HPDE6-E6E7 (cell line): ENCODE measurements around the gene VOPP1.

Experiments
- DNase-seq: peaks from one replicate; pipeline ENCODE4 v3.0.0; 2011; ENCODE audit warnings: missing footprints; ENCODE audit errors: extremely low spot score

The VOPP1 gene

DNA sequence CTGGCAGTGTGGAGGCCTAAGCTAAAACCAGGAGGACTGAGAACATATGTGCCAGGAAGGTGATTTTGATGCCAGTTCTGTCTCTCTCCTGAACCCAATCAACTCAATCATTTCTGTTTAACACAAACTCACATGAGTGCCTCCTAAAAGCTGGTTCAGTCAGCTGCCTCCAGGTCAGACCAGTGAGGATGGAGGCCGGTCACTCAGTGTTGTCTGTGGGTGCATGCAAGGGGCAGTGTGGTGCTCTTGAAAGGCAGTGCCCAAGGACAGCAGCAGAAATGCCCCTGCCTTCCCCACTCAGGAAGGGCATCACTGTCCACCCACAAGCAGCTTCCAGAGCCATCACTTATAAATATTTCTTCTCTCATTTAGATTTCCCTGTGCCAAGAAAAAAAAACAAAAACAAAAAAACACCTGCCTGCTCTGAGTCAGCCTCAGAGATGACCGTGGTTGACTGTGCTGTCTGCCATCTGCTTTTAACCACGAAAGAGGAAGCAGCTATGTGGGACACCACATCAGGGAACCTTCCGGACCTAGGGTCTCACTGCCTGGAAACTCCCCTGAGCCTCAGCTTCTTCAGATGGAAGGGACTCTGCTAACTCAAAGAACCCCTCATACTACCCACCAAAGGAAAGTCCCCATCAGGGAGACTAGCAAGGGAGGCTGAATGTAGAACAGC lies 39.1 kb downstream of the VOPP1 start:
- DNase-seq, result peak; percentile 62

DNA sequence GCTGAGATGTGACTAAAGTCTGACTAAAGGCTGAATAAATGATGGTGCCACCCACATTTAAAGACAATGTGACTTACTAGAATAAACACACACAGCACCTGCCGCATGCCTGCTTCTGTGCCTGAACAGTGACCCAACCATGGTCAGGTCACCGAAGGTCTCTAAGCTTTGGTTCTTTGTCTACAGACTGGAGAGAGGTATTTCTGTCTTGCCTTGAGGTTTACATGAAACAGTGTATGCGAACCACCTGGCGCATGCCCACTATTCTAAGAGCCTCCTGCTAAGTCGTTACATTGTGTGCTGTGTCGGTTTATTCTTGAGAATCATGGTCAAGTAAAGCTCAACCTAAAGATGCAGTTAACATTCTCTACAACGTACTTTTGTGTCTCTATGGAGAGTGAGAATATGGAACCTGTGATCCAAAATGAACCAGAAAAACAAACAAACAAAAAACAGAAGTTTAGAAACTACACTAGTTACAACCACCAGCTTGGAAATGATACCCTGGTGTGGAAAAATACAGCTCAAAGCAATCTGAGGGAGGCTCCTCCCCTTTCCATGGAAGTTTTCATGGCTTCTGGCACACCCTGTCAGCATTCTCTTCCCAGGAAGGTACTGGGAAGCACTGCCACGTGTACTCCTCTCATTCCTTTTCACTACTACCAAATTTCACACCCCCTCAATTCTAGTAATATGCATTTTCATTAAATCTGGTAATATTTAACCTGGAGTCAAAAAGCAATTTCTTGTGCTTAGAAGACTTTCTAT lies 40.0 kb downstream of the VOPP1 start:
- no peak for DNase-seq

DNA sequence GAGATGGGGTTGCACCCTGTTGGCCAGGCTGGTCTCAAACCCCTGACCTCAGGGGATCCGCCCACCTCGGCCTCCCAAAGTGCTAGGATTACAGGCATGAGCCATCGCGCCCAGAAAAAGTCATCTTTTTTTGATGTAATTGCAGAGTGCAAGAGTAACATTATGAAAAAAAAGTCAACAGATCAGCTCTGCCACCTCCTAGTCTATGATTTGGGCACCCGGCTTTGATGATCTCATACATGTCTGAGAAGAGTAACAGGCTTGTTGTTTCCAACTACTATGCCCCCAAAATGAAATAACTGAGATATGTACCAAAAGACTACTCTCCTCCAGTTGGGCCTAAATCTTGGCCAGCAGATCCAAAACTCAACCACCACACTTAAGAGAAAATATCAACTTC lies 40.8 kb downstream of the VOPP1 start:
- no peak for DNase-seq

DNA sequence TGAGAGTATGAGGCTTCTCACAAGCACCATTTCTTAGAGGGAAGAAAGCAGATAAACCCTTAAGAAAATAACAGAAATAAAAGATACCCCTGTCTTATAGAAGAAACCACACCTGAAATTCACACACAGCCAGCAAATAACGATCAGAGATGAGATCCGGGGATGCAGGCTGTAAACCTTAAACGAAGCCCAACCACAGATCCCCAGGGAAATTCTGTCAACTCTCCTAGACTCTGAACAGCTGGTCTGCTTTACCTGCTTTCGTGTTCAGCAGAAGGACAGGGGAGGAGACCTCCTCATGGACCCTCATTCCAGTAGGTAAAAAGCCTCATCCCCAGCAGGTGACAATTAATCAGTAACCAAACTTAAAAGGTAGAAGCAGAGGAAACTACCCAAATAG lies 45.0 kb downstream of the VOPP1 start:
- DNase-seq, result no peak

DNA sequence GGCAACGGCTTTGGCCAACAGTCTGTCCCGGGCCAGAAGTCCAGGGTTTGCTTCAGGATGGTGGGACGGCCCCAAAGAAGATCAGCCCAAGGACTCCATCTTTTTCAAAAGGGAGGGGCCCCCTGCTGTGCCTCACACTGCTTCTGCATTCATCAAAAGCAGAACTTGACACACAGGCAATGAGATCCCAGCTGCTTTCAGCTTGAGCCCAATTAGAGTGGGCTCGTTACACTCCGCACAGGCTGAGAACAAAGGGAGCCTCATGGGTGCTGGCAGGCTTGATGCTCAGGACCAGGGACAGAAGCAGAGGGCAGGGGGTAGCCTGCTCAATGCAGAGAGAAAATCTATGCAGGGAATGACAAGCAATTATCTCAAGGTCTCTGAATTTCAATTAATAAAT lies 45.5 kb downstream of the VOPP1 start:
- no peak for DNase-seq

DNA sequence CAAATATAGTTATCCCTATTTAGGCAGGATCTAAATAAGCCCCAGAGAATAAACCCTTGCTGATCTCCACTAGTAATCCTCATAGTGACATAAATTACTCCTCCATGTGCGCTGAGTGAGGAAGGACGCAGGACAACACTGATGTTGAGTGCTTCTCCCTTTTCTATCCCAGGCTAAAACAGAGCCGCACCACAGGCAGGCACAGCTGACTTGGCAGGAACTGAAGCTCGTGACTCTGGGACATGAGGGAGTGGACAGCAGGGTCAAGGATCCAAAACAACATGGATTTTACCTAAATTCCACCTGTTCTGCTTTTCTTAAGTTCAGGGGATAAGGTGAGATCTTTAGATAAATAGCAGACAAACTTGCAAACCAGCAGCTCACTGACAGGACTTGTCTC lies 46.0 kb downstream of the VOPP1 start:
- no peak for DNase-seq

DNA sequence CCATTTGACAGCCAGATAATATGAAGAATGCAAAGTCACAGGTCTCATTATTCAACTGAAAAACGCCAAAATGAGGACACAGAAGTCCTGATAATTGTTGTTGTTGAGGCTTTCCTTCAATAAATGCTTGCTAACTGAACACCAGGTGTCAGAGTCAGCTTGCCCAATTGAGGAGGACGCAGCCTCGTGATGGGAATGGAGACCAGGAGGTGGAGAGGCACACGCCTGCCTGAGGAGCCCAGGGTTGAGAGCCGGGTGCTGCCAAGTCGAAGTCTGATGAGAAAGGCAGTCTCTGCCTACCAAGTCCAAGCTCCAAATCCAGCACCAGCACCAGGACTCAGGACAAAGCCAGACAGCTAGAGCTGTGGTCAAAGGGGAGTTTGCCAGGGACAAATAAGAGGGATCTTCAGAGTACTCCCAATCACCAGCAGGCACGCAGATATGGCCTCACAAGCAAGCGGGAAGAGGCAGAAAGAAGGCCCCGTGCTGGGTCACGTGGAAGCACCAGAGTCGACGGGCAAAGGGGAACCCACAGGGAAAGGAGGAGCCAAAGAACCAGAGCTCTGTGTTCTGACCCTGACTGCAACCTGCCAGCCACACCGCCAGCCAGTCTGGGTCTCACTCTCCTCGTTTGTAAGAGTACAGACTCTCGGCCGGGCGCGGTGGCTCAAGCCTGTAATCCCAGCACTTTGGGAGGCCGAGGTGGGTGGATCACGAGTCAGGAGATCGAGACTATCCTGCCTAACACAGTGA lies 47.6 kb downstream of the VOPP1 start:
- DNase-seq, result no peak

DNA sequence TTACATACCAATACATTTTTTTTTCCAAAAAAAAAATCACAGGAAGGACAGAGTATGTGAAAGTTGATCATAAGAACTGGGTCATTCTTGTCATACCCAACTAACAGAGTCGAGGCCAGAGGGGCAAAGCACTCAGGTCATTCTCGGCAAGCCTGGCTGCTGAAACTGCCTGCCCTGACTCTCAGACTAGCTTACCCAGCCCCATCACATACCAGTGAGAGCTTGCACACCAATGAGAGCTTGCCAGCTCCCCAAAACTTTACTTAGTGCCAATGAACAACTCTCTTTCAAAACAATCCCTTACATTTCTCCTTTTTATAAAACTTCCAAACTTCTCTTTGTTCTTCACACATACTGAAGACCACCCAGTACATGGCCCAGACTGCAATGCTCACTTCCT lies 48.9 kb downstream of the VOPP1 start:
- no peak for DNase-seq

DNA sequence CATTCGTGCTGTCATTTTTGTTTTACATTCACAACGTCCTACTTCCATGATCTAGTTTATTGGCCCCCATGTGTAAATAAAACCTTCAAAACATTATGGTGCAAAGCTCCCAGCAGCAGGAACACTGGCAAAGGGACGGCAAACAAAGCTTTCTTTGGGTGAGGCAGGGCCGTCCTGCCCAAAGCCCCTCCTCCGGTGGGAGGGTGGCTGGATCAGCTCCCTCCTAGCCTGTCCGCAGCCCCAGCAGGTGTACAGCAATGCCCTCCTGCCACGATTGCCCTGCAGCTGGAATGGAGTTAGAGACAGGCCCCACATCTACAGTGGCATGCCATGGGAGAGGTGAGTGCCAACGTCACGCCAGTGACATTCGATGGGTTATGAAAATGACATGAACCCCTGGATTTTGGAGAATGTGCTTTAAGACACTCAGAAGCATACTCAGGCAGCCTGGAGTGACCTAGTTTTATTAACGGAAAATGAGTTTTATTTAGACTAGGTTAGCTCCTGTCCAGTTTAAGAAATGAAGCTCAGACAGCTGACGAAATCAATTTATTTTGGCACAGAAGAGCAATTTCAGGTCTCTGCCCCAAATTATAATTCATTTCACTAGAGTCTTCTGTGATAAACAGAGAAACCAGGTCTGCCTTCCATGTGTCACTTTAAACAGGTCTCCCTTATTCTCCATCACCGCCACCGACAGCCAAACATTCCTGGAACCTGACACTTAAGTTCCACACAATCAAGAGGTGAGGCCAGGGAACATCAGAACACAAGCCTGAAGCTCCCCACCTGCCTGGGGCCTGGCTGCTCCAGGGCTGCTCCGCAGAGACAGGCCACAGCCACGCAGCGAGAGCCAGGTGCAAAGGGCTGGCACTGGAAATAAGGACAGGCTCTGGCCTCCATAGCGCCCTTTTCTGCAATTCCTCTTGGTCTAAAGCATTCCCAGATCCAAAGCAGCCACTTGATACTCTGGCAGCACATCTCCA lies 50.1 kb downstream of the VOPP1 start:
- no peak for DNase-seq

DNA sequence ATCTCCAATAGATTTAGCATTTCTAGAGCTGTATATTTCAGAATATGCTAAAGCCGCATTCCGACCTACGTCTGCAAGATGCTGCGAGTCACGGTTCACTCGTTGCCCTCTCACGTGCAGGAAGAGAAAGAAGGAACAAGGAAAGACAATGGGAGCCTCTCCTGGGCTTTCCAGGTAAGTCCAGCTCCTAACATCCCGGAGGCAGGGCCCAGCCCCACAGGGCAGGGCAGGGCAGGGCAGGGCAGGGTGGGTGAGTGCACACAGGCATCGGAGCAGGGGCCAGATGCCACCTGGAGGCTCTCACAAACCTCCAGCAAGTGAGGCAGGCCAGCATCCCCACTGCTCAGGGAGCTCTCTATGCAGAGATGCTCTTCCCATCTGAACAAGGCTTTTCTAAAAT lies 50.8 kb downstream of the VOPP1 start:
- DNase-seq, result no peak

DNA sequence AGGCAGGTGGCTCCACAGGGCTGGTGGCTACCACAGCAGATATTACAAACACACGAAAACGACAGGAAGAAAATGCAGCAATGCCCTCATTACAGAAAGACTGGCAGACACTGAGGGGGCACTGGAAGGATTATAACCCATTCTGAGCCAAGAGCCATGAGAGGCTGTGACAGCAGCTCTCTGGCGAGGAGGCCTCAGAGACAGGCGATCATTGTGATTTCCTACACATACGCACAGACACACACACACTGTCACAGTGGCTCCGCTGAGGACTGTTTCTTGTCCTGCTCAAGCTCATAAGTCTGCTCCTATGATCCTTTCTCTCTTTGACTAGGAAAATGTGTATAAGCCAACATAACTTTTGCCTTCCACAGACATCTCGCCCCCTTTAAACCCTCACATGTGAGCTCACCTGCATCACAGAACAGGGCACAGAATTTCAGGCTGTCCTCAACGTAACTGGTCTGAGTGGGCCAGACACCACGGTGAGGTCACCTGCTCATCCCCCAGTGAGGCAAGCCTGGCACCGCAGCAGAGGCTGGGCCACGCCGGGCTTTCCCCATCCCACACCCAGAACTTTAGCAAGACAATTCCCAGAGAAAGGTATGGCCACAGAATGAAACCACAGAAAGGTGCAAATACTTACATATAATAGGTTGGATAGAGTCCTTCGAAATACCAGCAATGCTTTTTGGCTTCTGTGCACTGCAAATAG lies 51.7 kb downstream of the VOPP1 start:
- no peak for DNase-seq

DNA sequence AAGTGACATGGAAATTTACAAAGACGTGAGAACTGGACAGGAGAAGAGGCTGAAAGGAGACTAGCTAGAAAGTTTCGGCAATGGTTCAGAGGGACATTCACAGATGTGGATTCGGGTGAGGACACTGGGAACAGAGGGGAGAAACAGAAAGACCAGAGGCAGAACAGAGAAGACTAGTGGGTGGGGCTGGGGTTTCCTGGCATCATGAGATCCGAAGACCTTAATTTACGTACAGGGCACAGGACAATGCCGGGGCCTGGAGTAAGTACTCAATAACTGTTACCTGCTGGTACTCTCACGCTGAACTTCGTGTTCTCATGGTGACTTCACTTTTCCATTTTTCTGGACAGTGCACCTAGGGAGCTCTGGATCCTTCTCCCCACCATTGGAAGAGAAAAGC lies 53.5 kb downstream of the VOPP1 start:
- no peak for DNase-seq

DNA sequence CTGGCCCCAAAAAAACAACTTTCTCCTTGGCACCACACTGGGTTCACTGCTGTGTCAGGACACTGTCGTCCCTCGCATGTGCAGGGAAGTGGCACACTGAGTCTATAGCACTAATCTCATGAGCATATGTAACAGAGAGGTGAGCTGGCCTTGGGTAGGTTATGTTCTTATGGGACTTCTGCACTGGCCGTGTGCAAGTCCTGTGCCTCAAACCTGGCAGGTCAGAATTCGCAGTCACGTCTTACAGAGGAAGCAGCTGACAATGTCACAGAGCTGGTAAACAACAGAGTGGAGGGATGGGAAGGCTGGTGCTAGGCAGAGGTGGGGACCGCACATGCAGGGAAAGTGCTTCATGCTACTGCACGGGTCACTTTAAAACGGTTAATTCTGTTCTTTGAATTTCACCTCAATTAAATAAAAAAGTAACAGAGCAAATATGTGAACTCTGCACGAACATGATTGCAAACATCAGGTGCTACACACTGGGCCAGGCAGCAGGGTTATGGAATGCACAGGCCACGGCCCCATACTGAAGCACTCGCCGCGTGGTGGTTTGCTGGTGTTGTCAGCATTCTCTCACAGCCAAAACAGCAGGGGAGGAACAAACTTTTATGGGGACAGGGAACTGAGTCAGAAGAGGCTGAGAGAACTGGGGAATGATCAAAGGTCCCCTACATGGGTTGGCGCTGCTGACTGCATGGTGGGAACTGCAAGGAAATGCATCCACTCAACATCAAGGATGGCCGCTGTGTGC lies 54.2 kb downstream of the VOPP1 start:
- no peak for DNase-seq

DNA sequence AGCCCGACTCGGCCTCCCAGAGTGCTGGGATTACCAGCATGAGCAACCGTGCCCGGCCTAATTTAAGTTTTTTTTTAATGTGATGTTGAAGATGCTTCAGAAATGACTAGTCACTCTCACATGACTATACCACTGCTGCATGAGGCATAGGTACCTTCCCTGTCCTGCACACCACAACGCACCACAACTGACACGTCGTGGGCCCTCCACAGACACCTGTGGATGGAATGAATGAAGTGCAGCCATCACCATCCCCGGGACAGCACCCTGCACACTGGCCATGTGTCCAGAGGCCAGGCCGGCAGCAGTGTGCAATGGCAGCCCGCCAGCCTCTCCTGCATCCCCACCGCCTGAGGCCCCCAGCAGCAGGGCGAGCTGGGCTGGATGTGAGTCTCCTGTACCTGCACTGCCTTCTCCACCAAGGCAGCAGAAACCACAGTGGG lies 55.1 kb downstream of the VOPP1 start:
- no peak for DNase-seq

DNA sequence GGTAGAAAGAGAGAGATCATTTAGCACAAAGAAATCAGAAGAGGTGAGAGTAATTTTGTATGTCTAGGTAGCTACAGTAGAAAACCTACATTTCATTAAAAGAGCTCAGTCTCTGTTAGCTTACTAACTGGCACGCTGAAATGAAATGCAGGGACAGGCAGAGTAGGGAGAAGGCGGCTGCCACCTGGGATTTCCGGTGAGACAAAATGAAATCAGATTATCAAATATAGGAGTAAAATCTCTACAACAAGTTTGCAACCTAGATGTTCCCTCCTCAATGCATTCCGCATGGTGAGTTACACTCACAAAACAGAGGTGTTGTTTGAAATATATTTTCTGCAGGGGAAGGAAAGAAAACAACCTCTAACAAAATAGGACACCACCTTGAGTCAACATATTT lies 55.9 kb downstream of the VOPP1 start:
- no peak for DNase-seq

DNA sequence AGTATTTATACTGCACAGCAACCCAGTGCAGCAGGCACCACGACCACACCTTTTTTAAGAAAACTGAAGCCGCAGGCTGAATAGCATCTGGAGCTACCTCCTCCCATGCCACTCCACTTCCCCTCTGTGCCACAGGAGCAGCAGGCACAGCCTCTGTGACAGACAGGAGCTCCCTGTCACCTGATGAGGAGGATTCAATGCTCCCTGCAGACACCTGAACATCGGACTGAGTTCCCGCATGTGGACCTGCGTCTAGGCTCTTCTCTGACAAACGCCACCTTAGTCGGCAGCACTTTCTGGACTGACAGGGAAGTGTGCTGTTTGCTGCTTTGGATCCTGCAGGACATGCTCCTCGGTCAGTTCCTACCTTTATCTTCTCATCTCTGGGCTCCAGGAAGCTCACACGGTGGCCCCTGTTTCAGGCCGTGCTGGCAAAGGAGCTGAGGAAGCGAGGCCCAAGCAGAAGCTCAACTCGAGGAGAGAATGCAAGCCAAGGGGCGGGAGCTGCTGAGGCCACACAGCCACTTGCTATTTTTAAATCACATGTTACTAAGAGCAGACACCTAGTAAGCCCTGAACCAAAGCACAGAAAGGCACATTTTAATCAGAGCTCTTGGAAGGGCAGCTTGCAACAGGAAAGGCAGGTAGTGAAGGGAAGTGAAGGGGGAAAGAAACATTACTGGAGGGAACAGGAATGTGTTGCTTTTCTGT lies 56.6 kb downstream of the VOPP1 start:
- no peak for DNase-seq

DNA sequence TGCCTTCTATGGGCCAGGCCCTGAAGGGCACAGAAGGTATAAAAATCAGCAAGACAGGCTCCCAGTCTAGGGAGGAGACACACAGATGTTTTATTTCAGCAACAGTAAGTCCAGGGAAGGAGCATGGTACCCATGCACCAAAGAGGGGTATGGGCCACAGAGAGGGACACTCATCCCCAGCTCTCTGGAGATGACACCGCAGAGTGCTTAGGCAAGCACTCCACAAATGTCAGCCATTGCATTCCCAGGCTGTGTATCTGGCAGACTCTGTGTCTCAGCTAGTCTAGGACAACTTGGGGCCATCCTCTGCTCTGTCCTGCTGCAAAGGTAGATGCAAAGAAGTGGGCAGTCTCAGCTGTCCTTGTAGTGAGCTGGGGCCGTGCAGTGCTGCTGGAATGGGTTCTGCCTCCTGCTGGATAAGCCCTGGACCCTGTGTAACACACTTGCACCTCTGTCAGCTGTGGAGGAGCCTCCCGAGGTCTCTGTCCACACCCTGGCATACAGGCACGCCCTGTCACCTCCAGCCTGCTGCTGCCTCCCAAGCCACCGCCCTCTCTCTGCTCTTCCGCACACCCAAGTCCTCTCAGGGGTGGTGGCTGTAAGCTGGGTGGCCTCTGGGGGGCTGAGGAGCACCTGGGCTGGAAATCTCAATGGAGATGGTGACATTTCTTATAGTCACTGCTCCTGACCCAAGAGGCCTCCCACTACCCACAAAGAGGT lies 57.6 kb downstream of the VOPP1 start:
- no peak for DNase-seq

DNA sequence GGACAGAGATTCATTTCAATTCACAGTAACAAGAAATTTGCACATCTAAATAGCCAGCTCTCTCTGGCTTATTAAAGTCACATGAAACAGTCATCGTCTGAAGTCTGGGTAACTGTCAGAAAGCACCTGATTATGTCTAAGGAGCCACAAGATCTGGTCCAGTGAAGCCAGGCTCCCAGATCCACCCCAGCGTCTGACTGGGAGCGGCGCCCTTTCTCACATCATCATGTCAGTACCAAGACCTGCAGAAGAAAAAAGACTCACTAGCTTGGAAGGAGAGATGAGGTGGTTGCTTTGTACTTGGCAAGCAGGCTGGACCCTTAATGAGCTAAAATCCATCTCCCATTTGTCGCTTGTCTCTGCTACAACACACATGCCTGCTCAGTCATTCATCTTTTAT lies 58.4 kb downstream of the VOPP1 start:
- DNase-seq, result no peak

DNA sequence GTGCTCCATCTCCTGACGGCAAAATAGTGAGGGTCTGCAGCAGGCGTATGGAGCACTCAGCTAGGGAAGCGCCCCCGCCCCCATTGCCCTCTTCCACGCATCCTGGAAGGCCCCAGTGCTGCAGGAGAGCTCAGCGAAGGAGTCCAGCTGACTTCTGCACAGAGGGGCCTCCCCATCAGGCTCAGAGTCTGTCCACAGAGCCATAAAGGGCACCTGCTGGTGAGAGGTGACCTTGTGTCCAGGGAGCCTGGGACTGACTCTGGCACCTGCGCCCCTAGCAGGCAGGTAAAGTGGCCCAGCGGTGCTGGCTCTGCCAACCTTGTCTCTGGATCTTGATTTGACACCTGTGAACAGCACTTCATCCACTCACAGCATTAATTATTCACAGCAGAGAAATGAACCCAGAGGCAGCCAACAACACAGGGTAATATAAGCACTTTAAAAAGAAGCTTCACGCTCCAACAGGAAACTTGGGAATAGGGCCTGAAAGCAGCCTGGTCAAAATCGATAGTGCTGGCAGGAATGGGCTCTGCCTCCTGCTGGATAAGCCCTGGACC lies 59.6 kb downstream of the VOPP1 start:
- DNase-seq, result no peak
